GM23338 (cell line): ENCODE measurements around the gene PELI3. TPM values are rescaled to one million over a fixed set of nuclear protein-coding genes. Genes with fewer than 3 reads are reported as not detected.

Experiments
- ATAC-seq: fragments of 200-7000 bp; cut with Tn5 transposase; 3 replicates; pipeline ENCODE4 v1.9.1; 2020
- DNase-seq: peaks from one replicate; pipeline ENCODE4 v3.0.0-alpha.2; 2015; ENCODE audit warnings: low spot score
- H2AFZ ChIP-seq: fragments of 200-600 bp; sonication (generic); 2 replicates; pipeline ENCODE4 v1.8.0; 2016; ENCODE audit warnings: antibody characterized with exemption, mild to moderate bottlenecking, moderate library complexity
- H3F3A ChIP-seq: fragments of 200-600 bp; sonication (generic); replicated peaks from 2 replicates; pipeline ENCODE4 v1.8.0; 2017; ENCODE audit warnings: antibody characterized with exemption, mixed run types, low read depth
- H3K27ac ChIP-seq: fragments of 200-600 bp; sonication (generic); 2 replicates; pipeline ENCODE4 v1.6.1; 2016; ENCODE audit warnings: low read depth
- H3K27me3 ChIP-seq: fragments of 200-600 bp; sonication (generic); 2 replicates; pipeline ENCODE4 v1.8.0; 2016; ENCODE audit warnings: mild to moderate bottlenecking, mixed run types, moderate library complexity; ENCODE audit not compliant: insufficient read depth
- H3K36me3 ChIP-seq: fragments of 200-600 bp; sonication (generic); 2 replicates; pipeline ENCODE4 v1.8.0; 2016; ENCODE audit warnings: mild to moderate bottlenecking; ENCODE audit not compliant: insufficient read depth
- H3K4me1 ChIP-seq: fragments of 200-600 bp; sonication (generic); 2 replicates; pipeline ENCODE4 v1.8.0; 2016; ENCODE audit warnings: mild to moderate bottlenecking, moderate library complexity; ENCODE audit not compliant: insufficient read depth
- H3K4me2 ChIP-seq: fragments of 200-600 bp; sonication (generic); 2 replicates; pipeline ENCODE4 v1.7.1; 2017; ENCODE audit warnings: mixed run types
- H3K4me3 ChIP-seq: fragments of 200-600 bp; sonication (generic); 2 replicates; pipeline ENCODE4 v1.6.1; 2016; ENCODE audit warnings: mixed run types
- H3K79me2 ChIP-seq: fragments of 200-600 bp; sonication (generic); replicated peaks from 2 replicates; pipeline ENCODE4 v1.8.0; 2017; ENCODE audit warnings: mild to moderate bottlenecking; ENCODE audit not compliant: insufficient read depth
- H3K9me2 ChIP-seq: fragments of 200-600 bp; sonication (generic); 2 replicates; pipeline ENCODE4 v1.8.0; 2017; ENCODE audit not compliant: insufficient read depth
- H4K20me1 ChIP-seq: fragments of 200-600 bp; sonication (generic); replicated peaks from 2 replicates; pipeline ENCODE4 v1.8.0; 2017; ENCODE audit warnings: mild to moderate bottlenecking; ENCODE audit not compliant: insufficient read depth
- H3K27ac Mint-ChIP-seq: 2 replicates; pipeline ENCODE4 v1.8.0; 2020; ENCODE audit warnings: inconsistent platforms, mild to moderate bottlenecking, moderate library complexity, mixed read lengths
- H3K27me3 Mint-ChIP-seq: 3 replicates; pipeline ENCODE4 v1.8.0; 2022; ENCODE audit warnings: low read depth, mild to moderate bottlenecking, moderate library complexity, mixed read lengths, inconsistent platforms; ENCODE audit not compliant: insufficient read depth, poor library complexity
- H3K36me3 Mint-ChIP-seq: 3 replicates; pipeline ENCODE4 v1.8.0; 2021; ENCODE audit warnings: low read depth, mild to moderate bottlenecking, inconsistent platforms, moderate library complexity, mixed read lengths
- H3K4me1 Mint-ChIP-seq: 3 replicates; pipeline ENCODE4 v1.8.0; 2020; ENCODE audit warnings: mild to moderate bottlenecking, inconsistent platforms, mixed read lengths
- H3K4me3 Mint-ChIP-seq: 3 replicates; pipeline ENCODE4 v1.8.0; 2021; ENCODE audit warnings: moderate library complexity, mild to moderate bottlenecking, inconsistent platforms, mixed read lengths
- H3K9me3 Mint-ChIP-seq: 3 replicates; pipeline ENCODE4 v1.8.0; 2020; ENCODE audit warnings: moderate library complexity, mild to moderate bottlenecking, inconsistent platforms, mixed read lengths
- CREB1 ChIP-seq: fragments of 250-450 bp; sonication (Bioruptor Pico); IDR thresholded peaks from 2 replicates; pipeline ENCODE4 v1.5.0; 2020; ENCODE audit warnings: low read depth, mild to moderate bottlenecking, moderate library complexity
- EZH2 ChIP-seq: fragments of 200-600 bp; sonication (generic); IDR thresholded peaks from one replicate; pipeline ENCODE4 v1.8.0; 2017; ENCODE audit warnings: antibody characterized with exemption, mild to moderate bottlenecking, low read depth; ENCODE audit not compliant: unreplicated experiment
- EZH2phosphoT487 ChIP-seq: fragments of 200-600 bp; sonication (generic); IDR thresholded peaks from one replicate; pipeline ENCODE4 v1.8.1; 2018; ENCODE audit warnings: antibody characterized with exemption; ENCODE audit not compliant: unreplicated experiment
- JUNB ChIP-seq: IDR thresholded peaks from one replicate; pipeline ENCODE4 v1.6.1; 2016; ENCODE audit warnings: antibody characterized with exemption; ENCODE audit not compliant: unreplicated experiment
- NANOG ChIP-seq: IDR thresholded peaks from 2 replicates; pipeline ENCODE4 v1.6.1; 2016; ENCODE audit warnings: antibody characterized with exemption, borderline replicate concordance
- POLR2AphosphoS5 ChIP-seq: IDR thresholded peaks from 2 replicates; pipeline ENCODE4 v1.6.1; 2016; ENCODE audit warnings: antibody characterized with exemption, low read depth
- REST ChIP-seq: IDR thresholded peaks from one replicate; pipeline ENCODE4 v1.6.1; 2018; ENCODE audit warnings: antibody characterized with exemption; ENCODE audit not compliant: unreplicated experiment
- STAT1 ChIP-seq: IDR thresholded peaks from one replicate; pipeline ENCODE4 v1.6.1; 2016; ENCODE audit warnings: antibody characterized with exemption; ENCODE audit not compliant: unreplicated experiment
- ZNF114 ChIP-seq: fragments of 250-450 bp; sonication (Bioruptor Pico); IDR thresholded peaks from 2 replicates; pipeline ENCODE4 v1.5.0; 2020; ENCODE audit warnings: mild to moderate bottlenecking, moderate library complexity
- ZNF331 ChIP-seq: fragments of 250-450 bp; sonication (Bioruptor Pico); IDR thresholded peaks from 2 replicates; pipeline ENCODE4 v1.5.0; 2020; ENCODE audit warnings: low read depth, mild to moderate bottlenecking, moderate library complexity
- polyA plus RNA-seq: library from polyadenylated mRNA; unstranded; fragments of >200 nt; fragmentation: Nextera tagmentation; extraction: Ambion mirVana; gene quantifications from 2 replicates; pipeline ENCODE4 v1.2.1, GENCODE V29; 2016
- total RNA-seq: library from RNA; depleted of rRNA; stranded (reverse); fragments of >200 nt; shearing (Covaris generic); gene quantifications from 2 replicates; pipeline ENCODE4 v1.2.3, GENCODE V29; 2014
- TF ChIP-seq, protein P1 (sequence below): fragments of 250-450 bp; sonication (Bioruptor Pico); IDR thresholded peaks from 2 replicates; pipeline ENCODE4 v1.5.0; 2020; ENCODE audit warnings: mild to moderate bottlenecking, moderate library complexity
- TF ChIP-seq, protein P2 (sequence below), 2 experiments: fragments of 200-600 bp in 1 of 2; sonication (generic) in 1 of 2; conservative IDR thresholded peaks; 2 replicates each; pipeline versions ENCODE4 v1.5.1 to v1.6.1; 2016 to 2017; ENCODE audit warnings: antibody characterized with exemption in 2 of 2, low read depth in 2 of 2, mild to moderate bottlenecking in 2 of 2, moderate library complexity in 1 of 2
- TF ChIP-seq, protein P3 (sequence below): IDR thresholded peaks from 2 replicates; pipeline ENCODE4 v1.6.1; 2016; ENCODE audit warnings: antibody characterized with exemption

Gene PELI3
- total and polyA plus RNA-seq, 2 experiments from 2014 or later = 2.8 to 9.1 TPM

DNA sequence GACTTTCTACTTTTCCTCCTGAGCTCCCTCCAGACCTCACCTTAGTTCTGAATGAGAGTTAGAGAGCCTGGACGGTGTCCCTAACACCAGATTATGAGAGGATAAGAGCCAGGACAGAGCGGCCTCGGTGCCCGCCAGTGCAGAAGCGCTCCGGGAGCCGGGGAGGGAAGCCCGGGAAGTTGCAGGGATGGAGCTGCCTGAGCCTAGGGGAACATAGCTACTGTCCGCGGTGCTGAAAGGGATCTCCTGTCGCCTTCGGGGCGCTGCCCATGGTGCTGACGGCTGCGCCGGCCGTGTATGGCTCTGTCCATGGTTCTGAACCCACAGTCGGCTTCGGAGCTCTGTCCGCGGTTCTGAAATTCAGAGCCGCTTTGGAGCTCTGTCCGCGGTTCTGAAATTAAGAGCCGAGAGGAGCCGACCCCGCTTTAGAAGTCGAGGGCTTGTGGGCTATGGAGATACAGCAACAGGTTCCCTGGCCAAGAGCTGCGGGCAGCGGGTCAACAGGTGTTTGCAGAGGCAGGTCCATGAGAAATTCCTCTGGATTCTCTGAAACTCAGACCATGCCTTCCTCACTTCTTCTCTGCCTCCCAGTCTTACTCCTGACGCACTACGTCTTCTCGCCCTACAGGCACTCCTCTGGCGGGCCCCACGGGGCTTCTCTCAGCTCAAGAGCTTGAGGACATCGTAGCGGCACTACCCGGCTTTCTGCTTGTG is 45.1 kb upstream of the PELI3 start:
- Mint-ChIP-seq H3K4me3 (peak overlapping the region; percentile 74), H3K27me3 (peaks cover 48% of the 10 kb centered on the region), H3K9me3 (no peaks in the 10 kb centered on the region; the same call in 1 of the 3 replicates), H3K4me1 (peaks cover 33% of the 10 kb centered on the region), H3K36me3 (no peaks in the 10 kb centered on the region; the same call in 2 of the 3 replicates), H3K27ac (no peak overlapping the region)
- peak; percentile 45 for ATAC-seq
- DNase-seq = peak; percentile 96
- Histone ChIP-seq H3K27me3 (peaks cover 28% of the 10 kb centered on the region), H3K36me3 (no peaks in the 10 kb centered on the region), H3K79me2 (no peaks in the 10 kb centered on the region), H3F3A (0 out of 2 replicates have a peak, but pooled peaks cover 2% of the 10 kb centered on the region), H4K20me1 (peaks cover 6% of the 10 kb centered on the region), H3K4me1 (peaks cover 29% of the 10 kb centered on the region), H3K4me3 (peak overlapping the region; percentile 74), H2AFZ (no peak overlapping the region), H3K4me2 (peak overlapping the region; percentile 95), H3K27ac (no peak overlapping the region), H3K9me2 (no peaks in the 10 kb centered on the region)
- TF ChIP-seq ZNF114 (CRISPR knock-in tag) (peak; percentile 100), EZH2 (peak; percentile 49), NANOG (no peak), POLR2AphosphoS5 (peak; percentile 69), CREB1 (CRISPR knock-in tag) (peak; percentile 92), STAT1 (no peak), EZH2phosphoT487 (no peak), REST (peak; percentile 96), ZNF331 (CRISPR knock-in tag) (peak; percentile 91), JUNB (no peak)
- TF ChIP-seq, protein P1, sequence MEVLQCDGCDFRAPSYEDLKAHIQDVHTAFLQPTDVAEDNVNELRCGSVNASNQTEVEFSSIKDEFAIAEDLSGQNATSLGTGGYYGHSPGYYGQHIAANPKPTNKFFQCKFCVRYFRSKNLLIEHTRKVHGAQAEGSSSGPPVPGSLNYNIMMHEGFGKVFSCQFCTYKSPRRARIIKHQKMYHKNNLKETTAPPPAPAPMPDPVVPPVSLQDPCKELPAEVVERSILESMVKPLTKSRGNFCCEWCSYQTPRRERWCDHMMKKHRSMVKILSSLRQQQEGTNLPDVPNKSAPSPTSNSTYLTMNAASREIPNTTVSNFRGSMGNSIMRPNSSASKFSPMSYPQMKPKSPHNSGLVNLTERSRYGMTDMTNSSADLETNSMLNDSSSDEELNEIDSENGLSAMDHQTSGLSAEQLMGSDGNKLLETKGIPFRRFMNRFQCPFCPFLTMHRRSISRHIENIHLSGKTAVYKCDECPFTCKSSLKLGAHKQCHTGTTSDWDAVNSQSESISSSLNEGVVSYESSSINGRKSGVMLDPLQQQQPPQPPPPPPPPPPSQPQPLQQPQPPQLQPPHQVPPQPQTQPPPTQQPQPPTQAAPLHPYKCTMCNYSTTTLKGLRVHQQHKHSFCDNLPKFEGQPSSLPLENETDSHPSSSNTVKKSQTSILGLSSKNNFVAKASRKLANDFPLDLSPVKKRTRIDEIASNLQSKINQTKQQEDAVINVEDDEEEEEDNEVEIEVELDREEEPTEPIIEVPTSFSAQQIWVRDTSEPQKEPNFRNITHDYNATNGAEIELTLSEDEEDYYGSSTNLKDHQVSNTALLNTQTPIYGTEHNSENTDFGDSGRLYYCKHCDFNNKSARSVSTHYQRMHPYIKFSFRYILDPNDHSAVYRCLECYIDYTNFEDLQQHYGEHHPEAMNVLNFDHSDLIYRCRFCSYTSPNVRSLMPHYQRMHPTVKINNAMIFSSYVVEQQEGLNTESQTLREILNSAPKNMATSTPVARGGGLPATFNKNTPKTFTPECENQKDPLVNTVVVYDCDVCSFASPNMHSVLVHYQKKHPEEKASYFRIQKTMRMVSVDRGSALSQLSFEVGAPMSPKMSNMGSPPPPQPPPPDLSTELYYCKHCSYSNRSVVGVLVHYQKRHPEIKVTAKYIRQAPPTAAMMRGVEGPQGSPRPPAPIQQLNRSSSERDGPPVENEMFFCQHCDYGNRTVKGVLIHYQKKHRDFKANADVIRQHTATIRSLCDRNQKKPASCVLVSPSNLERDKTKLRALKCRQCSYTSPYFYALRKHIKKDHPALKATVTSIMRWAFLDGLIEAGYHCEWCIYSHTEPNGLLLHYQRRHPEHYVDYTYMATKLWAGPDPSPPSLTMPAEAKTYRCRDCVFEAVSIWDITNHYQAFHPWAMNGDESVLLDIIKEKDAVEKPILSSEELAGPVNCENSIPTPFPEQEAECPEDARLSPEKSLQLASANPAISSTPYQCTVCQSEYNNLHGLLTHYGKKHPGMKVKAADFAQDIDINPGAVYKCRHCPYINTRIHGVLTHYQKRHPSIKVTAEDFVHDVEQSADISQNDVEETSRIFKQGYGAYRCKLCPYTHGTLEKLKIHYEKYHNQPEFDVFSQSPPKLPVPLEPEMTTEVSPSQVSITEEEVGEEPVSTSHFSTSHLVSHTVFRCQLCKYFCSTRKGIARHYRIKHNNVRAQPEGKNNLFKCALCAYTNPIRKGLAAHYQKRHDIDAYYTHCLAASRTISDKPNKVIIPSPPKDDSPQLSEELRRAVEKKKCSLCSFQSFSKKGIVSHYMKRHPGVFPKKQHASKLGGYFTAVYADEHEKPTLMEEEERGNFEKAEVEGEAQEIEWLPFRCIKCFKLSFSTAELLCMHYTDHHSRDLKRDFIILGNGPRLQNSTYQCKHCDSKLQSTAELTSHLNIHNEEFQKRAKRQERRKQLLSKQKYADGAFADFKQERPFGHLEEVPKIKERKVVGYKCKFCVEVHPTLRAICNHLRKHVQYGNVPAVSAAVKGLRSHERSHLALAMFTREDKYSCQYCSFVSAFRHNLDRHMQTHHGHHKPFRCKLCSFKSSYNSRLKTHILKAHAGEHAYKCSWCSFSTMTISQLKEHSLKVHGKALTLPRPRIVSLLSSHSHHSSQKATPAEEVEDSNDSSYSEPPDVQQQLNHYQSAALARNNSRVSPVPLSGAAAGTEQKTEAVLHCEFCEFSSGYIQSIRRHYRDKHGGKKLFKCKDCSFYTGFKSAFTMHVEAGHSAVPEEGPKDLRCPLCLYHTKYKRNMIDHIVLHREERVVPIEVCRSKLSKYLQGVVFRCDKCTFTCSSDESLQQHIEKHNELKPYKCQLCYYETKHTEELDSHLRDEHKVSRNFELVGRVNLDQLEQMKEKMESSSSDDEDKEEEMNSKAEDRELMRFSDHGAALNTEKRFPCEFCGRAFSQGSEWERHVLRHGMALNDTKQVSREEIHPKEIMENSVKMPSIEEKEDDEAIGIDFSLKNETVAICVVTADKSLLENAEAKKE (CRISPR knock-in tag) = peak; percentile 98
- TF ChIP-seq, protein P2, sequence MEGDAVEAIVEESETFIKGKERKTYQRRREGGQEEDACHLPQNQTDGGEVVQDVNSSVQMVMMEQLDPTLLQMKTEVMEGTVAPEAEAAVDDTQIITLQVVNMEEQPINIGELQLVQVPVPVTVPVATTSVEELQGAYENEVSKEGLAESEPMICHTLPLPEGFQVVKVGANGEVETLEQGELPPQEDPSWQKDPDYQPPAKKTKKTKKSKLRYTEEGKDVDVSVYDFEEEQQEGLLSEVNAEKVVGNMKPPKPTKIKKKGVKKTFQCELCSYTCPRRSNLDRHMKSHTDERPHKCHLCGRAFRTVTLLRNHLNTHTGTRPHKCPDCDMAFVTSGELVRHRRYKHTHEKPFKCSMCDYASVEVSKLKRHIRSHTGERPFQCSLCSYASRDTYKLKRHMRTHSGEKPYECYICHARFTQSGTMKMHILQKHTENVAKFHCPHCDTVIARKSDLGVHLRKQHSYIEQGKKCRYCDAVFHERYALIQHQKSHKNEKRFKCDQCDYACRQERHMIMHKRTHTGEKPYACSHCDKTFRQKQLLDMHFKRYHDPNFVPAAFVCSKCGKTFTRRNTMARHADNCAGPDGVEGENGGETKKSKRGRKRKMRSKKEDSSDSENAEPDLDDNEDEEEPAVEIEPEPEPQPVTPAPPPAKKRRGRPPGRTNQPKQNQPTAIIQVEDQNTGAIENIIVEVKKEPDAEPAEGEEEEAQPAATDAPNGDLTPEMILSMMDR (conservative IDR thresholded peaks at IDR 0.05; ENCODE audit: low read depth in 2 of 2) = no peak
- TF ChIP-seq, protein P3, sequence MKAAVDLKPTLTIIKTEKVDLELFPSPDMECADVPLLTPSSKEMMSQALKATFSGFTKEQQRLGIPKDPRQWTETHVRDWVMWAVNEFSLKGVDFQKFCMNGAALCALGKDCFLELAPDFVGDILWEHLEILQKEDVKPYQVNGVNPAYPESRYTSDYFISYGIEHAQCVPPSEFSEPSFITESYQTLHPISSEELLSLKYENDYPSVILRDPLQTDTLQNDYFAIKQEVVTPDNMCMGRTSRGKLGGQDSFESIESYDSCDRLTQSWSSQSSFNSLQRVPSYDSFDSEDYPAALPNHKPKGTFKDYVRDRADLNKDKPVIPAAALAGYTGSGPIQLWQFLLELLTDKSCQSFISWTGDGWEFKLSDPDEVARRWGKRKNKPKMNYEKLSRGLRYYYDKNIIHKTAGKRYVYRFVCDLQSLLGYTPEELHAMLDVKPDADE = peak; percentile 83
